Endothelial cell of umbilical vein (primary cell): ENCODE results near the gene TMEM135. TPM values are rescaled to one million over a fixed set of nuclear protein-coding genes. Genes with fewer than 3 reads are reported as not detected.

Experiments used
- BruUV-seq: library from RNA; stranded (reverse); fragments of 400-500 nt; replicated peaks from 2 replicates; lab custom pipeline; 2021; lab: Mats Ljungman, UMichigan
- CTCF ChIA-PET: fragments of 300-600, 350-600 bp; sonication (Branson Sonifier 250); formaldehyde crosslinking; loops from one replicate; lab custom pipeline; 2021; ENCODE audit warnings: antibody characterized with exemption, inconsistent platforms; lab: Charles Lee
- POLR2A ChIA-PET: fragments of 300-600, 350-600 bp; sonication (Branson Sonifier 250); formaldehyde crosslinking; loops from one replicate; lab custom pipeline; 2021; ENCODE audit warnings: antibody characterized with exemption, inconsistent platforms; lab: Charles Lee
- DNase-seq: peaks from one replicate; pipeline ENCODE4 v3.0.0-alpha.2; 2011; ENCODE audit warnings: low read depth, low spot score
- FAIRE-seq: peaks from 2 replicates; lab custom pipeline; 2011; peaks lifted over from hg19 to GRCh38; lab: Jason Lieb, UNC
- H2AFZ ChIP-seq: 2 replicates; pipeline ENCODE4 v1.6.0; 2012; ENCODE audit warnings: low read depth, low read length, control low read depth, inconsistent platforms
- H3K27ac ChIP-seq: 2 replicates; pipeline ENCODE4 v1.5.1; 2011; ENCODE audit warnings: low read depth, mild to moderate bottlenecking, control low read depth, low read length, moderate library complexity; ENCODE audit not compliant: insufficient read depth
- H3K27me3 ChIP-seq, 2 experiments: 2 replicates each; pipeline versions ENCODE4 v1.6.0 to v1.6.1; 2011; ENCODE audit warnings: low read length in 2 of 2, mixed read lengths in 1 of 2; ENCODE audit not compliant: control insufficient read depth in 2 of 2, insufficient read depth in 2 of 2
- H3K36me3 ChIP-seq, 2 experiments: 2 replicates in 1 of 2; 3 replicates in 1 of 2; pipeline ENCODE4 v1.5.1; 2011; ENCODE audit warnings: low read length in 2 of 2, mild to moderate bottlenecking in 1 of 2, moderate library complexity in 1 of 2; ENCODE audit not compliant: control insufficient read depth in 2 of 2, insufficient read depth in 2 of 2; ENCODE audit errors: extremely low read depth in 1 of 2
- H3K4me1 ChIP-seq: 3 replicates; pipeline ENCODE4 v1.5.1; 2011; ENCODE audit warnings: mild to moderate bottlenecking, low read length; ENCODE audit not compliant: control insufficient read depth, insufficient read depth; ENCODE audit errors: extremely low read depth
- H3K4me2 ChIP-seq: 2 replicates; pipeline ENCODE4 v1.6.1; 2011; ENCODE audit warnings: low read length, control low read depth, mixed read lengths; ENCODE audit not compliant: insufficient read depth
- H3K4me3 ChIP-seq, 3 experiments: fragments of 200-600 bp in 1 of 3; sonication (generic), shearing (Covaris generic) in 1 of 3; replicated peaks in 1 of 3; 2 replicates each; pipeline ENCODE4 v1.5.1; 2011 to 2016; ENCODE audit warnings: control low read depth in 3 of 3, low read length in 3 of 3, mild to moderate bottlenecking in 2 of 3, inconsistent platforms in 1 of 3, low read depth in 1 of 3, moderate library complexity in 1 of 3; ENCODE audit not compliant: insufficient read depth in 1 of 3
- H3K79me2 ChIP-seq: 2 replicates; pipeline ENCODE4 v1.6.0; 2012; ENCODE audit warnings: low read length, inconsistent platforms; ENCODE audit not compliant: control insufficient read depth, insufficient read depth
- H3K9ac ChIP-seq: replicated peaks from 2 replicates; pipeline ENCODE3; 2011; ENCODE audit warnings: low read length, control low read depth; ENCODE audit not compliant: insufficient read depth; ENCODE audit errors: extremely low read depth
- H3K9me1 ChIP-seq: replicated peaks from 3 replicates; pipeline ENCODE4 v1.6.0; 2011; ENCODE audit warnings: mild to moderate bottlenecking, low read length; ENCODE audit not compliant: control insufficient read depth, insufficient read depth; ENCODE audit errors: extremely low read depth
- H3K9me3 ChIP-seq: replicated peaks from 2 replicates; pipeline ENCODE4 v1.5.1; 2012; ENCODE audit warnings: low read length, inconsistent platforms; ENCODE audit not compliant: control insufficient read depth, insufficient read depth
- H4K20me1 ChIP-seq: replicated peaks from 2 replicates; pipeline ENCODE3; 2011; ENCODE audit warnings: mild to moderate bottlenecking, low read length; ENCODE audit not compliant: control insufficient read depth, insufficient read depth; ENCODE audit errors: extremely low read depth
- EZH2 ChIP-seq: IDR thresholded peaks from 2 replicates; pipeline ENCODE4 v1.6.1; 2012; ENCODE audit warnings: borderline replicate concordance, low read depth, mild to moderate bottlenecking, moderate library complexity, low read length, inconsistent platforms; ENCODE audit not compliant: severe bottlenecking
- FOS ChIP-seq: IDR thresholded peaks from 2 replicates; pipeline ENCODE4 v1.6.1; 2011; ENCODE audit warnings: mild to moderate bottlenecking, low read length, moderate library complexity, borderline replicate concordance; ENCODE audit not compliant: insufficient read depth
- GATA2 ChIP-seq: IDR thresholded peaks from 2 replicates; pipeline ENCODE4 v1.7.0; 2011; ENCODE audit warnings: low read depth, mild to moderate bottlenecking, moderate library complexity, mixed read lengths, low read length; ENCODE audit not compliant: insufficient read length, insufficient read depth
- JUN ChIP-seq: IDR thresholded peaks from 2 replicates; pipeline ENCODE4 v1.6.1; 2011; ENCODE audit warnings: borderline replicate concordance, low read depth; ENCODE audit not compliant: insufficient read length, insufficient read depth
- MYC ChIP-seq: IDR thresholded peaks from one replicate; pipeline ENCODE4 v1.6.1; 2011; ENCODE audit warnings: mild to moderate bottlenecking, low read depth, low read length
- POLR2A ChIP-seq: IDR thresholded peaks from 2 replicates; pipeline ENCODE4 v1.6.1; 2012; ENCODE audit warnings: low read depth, mild to moderate bottlenecking, control low read depth, low read length
- POLR2AphosphoS5 ChIP-seq: IDR thresholded peaks from 2 replicates; pipeline ENCODE4 v1.6.1; 2012; ENCODE audit warnings: low read depth, mild to moderate bottlenecking, control low read depth, low read length, moderate library complexity; ENCODE audit not compliant: insufficient read depth
- dilution Hi-C: fragments of 300-500 bp; cut with MboI; formaldehyde crosslinking; loops from one replicate; pipeline ENCODE4 v1.15.0; 2019; ENCODE audit warnings: low sequenced_read_pairs; ENCODE audit not compliant: extremely low pct_ligation_motif_present
- intact Hi-C: fragments of 100-400 bp; cut with micrococcal nuclease; formaldehyde crosslinking; loops from one replicate; pipeline ENCODE4 v1.10.0; 2022
- polyA plus RNA-seq, 4 experiments: library from polyadenylated mRNA; depleted of rRNA in 3 of 4; stranded (reverse) in 3 of 4; unstranded in 1 of 4; fragments of >200 nt; gene quantifications; 2 replicates each; pipeline versions ENCODE4 v1.2.1 to v1.2.3, GENCODE V29; 2011 to 2012; ENCODE audit warnings: missing spikeins in 1 of 4
- total RNA-seq: library from RNA; stranded (reverse); gene quantifications from 2 replicates; pipeline ENCODE4 v1.2.3, GENCODE V29; 2021
- TF ChIP-seq, protein P1 (sequence below): IDR thresholded peaks from 2 replicates; pipeline ENCODE4 v1.6.1; 2011; ENCODE audit not compliant: insufficient read depth, insufficient read length

The TMEM135 gene
- total and polyA plus RNA-seq, 2 donors (not counting 3 experiments of a cell fraction or from before 2014, with no cell fraction given) = 12.3 to 33.2 TPM

DNA sequence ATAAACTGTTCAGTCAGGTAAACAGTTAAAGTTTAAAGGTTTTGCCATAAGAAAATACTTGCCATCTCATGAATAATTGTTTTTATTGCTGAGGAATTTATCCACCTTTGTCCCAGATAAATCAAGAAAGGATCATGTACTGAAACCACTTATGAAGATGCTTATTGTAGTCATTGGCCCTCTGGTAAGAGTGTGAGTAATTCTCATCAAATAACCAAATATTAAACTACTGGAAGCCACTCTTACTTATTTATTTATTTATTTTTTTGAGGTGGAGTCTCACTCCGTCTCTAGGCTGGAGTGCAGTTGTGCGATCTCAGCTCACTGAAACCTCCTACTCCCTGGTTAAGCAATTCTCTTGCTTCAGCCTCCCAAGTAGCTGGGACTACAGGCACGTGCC lies 35.1 kb downstream of the TMEM135 start:
- FAIRE-seq = no peak

DNA sequence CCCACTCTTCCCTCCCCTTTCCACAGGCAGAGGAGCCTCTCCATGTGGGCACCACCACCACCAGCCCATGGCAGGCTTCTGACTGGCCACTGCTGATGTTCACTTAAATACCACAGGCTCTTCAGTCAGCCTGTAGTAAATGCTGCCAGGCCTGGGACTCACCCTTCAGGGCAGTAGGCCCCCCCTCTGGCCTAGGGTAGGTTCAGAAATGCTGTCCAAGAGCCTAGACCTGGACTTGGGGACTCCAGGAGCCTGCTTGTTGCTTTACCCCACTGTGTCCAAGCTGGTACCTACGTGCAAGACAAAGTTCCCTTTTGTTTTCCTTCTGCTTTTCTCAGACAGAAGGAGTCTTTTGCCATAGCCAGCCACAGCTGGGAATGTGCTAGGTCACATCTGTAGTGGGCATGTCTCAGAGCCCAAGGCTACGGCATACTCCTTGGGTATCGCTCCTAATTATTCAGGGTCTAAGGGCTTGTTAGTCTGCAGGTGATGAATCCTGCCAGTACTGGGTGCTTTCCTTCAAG lies 38.6 kb downstream of the TMEM135 start:
- Histone ChIP-seq H3K79me2 (no peaks in the 10 kb centered on the region), H3K27ac (no peak overlapping the region), H3K4me3 (no peak overlapping the region), H3K9ac (no peak overlapping the region), H2AFZ (no peak overlapping the region), H3K9me1 (no peaks in the 10 kb centered on the region), H3K9me3 (no peaks in the 10 kb centered on the region), H3K27me3 (no peaks in the 10 kb centered on the region), H3K4me2 (no peak overlapping the region), H3K4me1 (no peaks in the 10 kb centered on the region), H3K36me3 (peaks cover 0 to 3% of the 10 kb centered on the region in 2 experiments), H4K20me1 (no peaks in the 10 kb centered on the region)
- dilution Hi-C loops (no loop called here), intact Hi-C loops (no loop called here)
- POLR2A ChIA-PET = no interaction called here
- TF ChIP-seq POLR2A (no peak), JUN (no peak), FOS (no peak), POLR2AphosphoS5 (no peak), MYC (no peak), GATA2 (no peak)
- DNase-seq = no peak
- BruUV-seq = no TSS peak
- FAIRE-seq = no peak
- CTCF ChIA-PET = no interaction called here

More for the DNA sequence above, 35.1 kb downstream of the TMEM135 start:
- Histone ChIP-seq H3K9me1 (no peaks in the 10 kb centered on the region), H3K9me3 (no peaks in the 10 kb centered on the region), H3K27me3 (no peaks in the 10 kb centered on the region), H3K9ac (no peak overlapping the region), H2AFZ (no peak overlapping the region), H3K4me3 (no peak overlapping the region), H3K79me2 (no peaks in the 10 kb centered on the region), H3K36me3 (peaks cover 0 to 3% of the 10 kb centered on the region in 2 experiments), H3K4me2 (no peak overlapping the region), H3K4me1 (no peaks in the 10 kb centered on the region), H3K27ac (no peak overlapping the region), H4K20me1 (no peaks in the 10 kb centered on the region)
- intact Hi-C loops (no loop called here), dilution Hi-C loops (no loop called here)
- ChIA-PET POLR2A (no interaction called here), CTCF (no interaction called here)
- DNase-seq = no peak
- TF ChIP-seq POLR2AphosphoS5 (no peak), EZH2 (no peak), POLR2A (no peak), JUN (no peak)
- TF ChIP-seq, protein P1, sequence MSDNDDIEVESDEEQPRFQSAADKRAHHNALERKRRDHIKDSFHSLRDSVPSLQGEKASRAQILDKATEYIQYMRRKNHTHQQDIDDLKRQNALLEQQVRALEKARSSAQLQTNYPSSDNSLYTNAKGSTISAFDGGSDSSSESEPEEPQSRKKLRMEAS = no peak
- no TSS peak for BruUV-seq
